PC-3 (cell line): ENCODE data around the gene SCAI. TPM values are rescaled to one million over a fixed set of nuclear protein-coding genes. Genes with fewer than 3 reads are reported as not detected.

Experiments used
- ATAC-seq: fragments of 200-7000 bp; cut with Tn5 transposase; 2 replicates; pipeline ENCODE4 v1.9.1; 2020; ENCODE audit warnings: mild to moderate bottlenecking, moderate library complexity
- BruUV-seq: library from RNA; stranded (reverse); fragments of 400-500 nt; replicated peaks from 2 replicates; lab custom pipeline; 2021; lab: Mats Ljungman, UMichigan
- CTCF ChIA-PET: fragments of 300-600 bp; sonication (Branson Sonifier 250); formaldehyde crosslinking; loops from one replicate; lab custom pipeline; 2022; ENCODE audit warnings: antibody characterized with exemption; lab: Charles Lee
- POLR2A ChIA-PET: fragments of 300-600 bp; sonication (Branson Sonifier 250); formaldehyde crosslinking; loops from one replicate; lab custom pipeline; 2022; ENCODE audit warnings: antibody characterized with exemption; ENCODE audit not compliant: unreplicated experiment; lab: Charles Lee
- DNase-seq: peaks from one replicate; pipeline ENCODE4 v3.0.0-alpha.2; 2015
- H2AFZ ChIP-seq: fragments of 300-600 bp; sonication (generic); 2 replicates; pipeline ENCODE4 v1.6.0; 2016; ENCODE audit warnings: antibody characterized with exemption, low read length
- H3F3A ChIP-seq: fragments of 300-600 bp; sonication (generic); one replicate; pipeline ENCODE4 v1.6.0; 2017; ENCODE audit warnings: antibody characterized with exemption, low read length, control low read depth, mild to moderate bottlenecking; ENCODE audit not compliant: unreplicated experiment
- H3K27ac ChIP-seq: fragments of 300-600 bp; sonication (generic); 2 replicates; pipeline ENCODE4 v1.5.1; 2016; ENCODE audit warnings: mild to moderate bottlenecking, low read length
- H3K27me3 ChIP-seq: fragments of 300-600 bp; sonication (generic); 2 replicates; pipeline ENCODE4 v1.6.1; 2016; ENCODE audit warnings: low read length, mixed read lengths
- H3K36me3 ChIP-seq: fragments of 300-600 bp; sonication (generic); 2 replicates; pipeline ENCODE4 v1.6.1; 2016; ENCODE audit warnings: low read depth, mixed run types, low read length, mixed read lengths
- H3K4me1 ChIP-seq: fragments of 300-600 bp; sonication (generic); 2 replicates; pipeline ENCODE4 v1.5.1; 2016; ENCODE audit warnings: low read length; ENCODE audit not compliant: insufficient read depth
- H3K4me2 ChIP-seq: fragments of 300-600 bp; sonication (generic); 2 replicates; pipeline ENCODE4 v1.6.0; 2016; ENCODE audit warnings: low read length
- H3K4me3 ChIP-seq: fragments of 300-600 bp; sonication (generic); 2 replicates; pipeline ENCODE4 v1.5.1; 2016; ENCODE audit warnings: mild to moderate bottlenecking, low read length, mixed read lengths
- H3K79me2 ChIP-seq: fragments of 300-600 bp; sonication (generic); 2 replicates; pipeline ENCODE4 v1.6.1; 2017; ENCODE audit warnings: low read length, mixed read lengths
- H3K9ac ChIP-seq: fragments of 300-600 bp; sonication (generic); 2 replicates; pipeline ENCODE4 v1.6.0; 2016; ENCODE audit warnings: mild to moderate bottlenecking, low read length
- H3K9me2 ChIP-seq: fragments of 300-600 bp; sonication (generic); replicated peaks from 2 replicates; pipeline ENCODE4 v1.6.1; 2016; ENCODE audit warnings: mixed run types, low read length, mixed read lengths
- H3K9me3 ChIP-seq: fragments of 300-600 bp; sonication (generic); 2 replicates; pipeline ENCODE4 v1.6.1; 2016; ENCODE audit warnings: low read length, mixed read lengths
- H4K20me1 ChIP-seq: fragments of 300-600 bp; sonication (generic); 2 replicates; pipeline ENCODE4 v1.6.1; 2016; ENCODE audit warnings: low read length, mixed read lengths
- CTCF ChIP-seq: fragments of 300-600 bp; sonication (generic); conservative IDR thresholded peaks from 2 replicates; pipeline ENCODE4 v1.5.1; 2017; ENCODE audit warnings: antibody characterized with exemption, low read depth, mild to moderate bottlenecking, low read length
- EZH2 ChIP-seq: fragments of 300-600 bp; sonication (generic); IDR thresholded peaks from one replicate; pipeline ENCODE4 v1.6.1; 2017; ENCODE audit warnings: antibody characterized with exemption, mild to moderate bottlenecking, low read length; ENCODE audit not compliant: unreplicated experiment
- EZH2phosphoT487 ChIP-seq: fragments of 300-600 bp; sonication (generic); IDR thresholded peaks from 2 replicates; pipeline ENCODE4 v1.6.1; 2018; ENCODE audit warnings: mild to moderate bottlenecking, antibody characterized with exemption, low read length, borderline replicate concordance
- intact Hi-C: fragments of 100-400 bp; cut with micrococcal nuclease; formaldehyde crosslinking; loops from 2 replicates; pipeline ENCODE4 v1.9.0; 2023
- total RNA-seq: library from RNA; depleted of rRNA; stranded (reverse); fragments of >200 nt; gene quantifications from 2 replicates; pipeline ENCODE4 v1.2.3, GENCODE V29; 2014

The SCAI gene
- total RNA-seq, 1 experiment from 2014 or later = 5.2 TPM

GRCh38 chr9:125147401-125147951 is 4.1 kb upstream of the SCAI start:
- intact Hi-C loops = no loop called here
- no peaks in the 10 kb centered on the region; the same call in 1 of the 2 replicates for H3K36me3 ChIP-seq
- TF ChIP-seq EZH2phosphoT487 (no peak), CTCF (no peak), EZH2 (no peak)
- no peak for ATAC-seq
- no TSS peak for BruUV-seq
- no peaks in the 10 kb centered on the region for H3K9me3 ChIP-seq
- H3K4me2 ChIP-seq = no peak overlapping the region
- H3K9me2 ChIP-seq = no peaks in the 10 kb centered on the region
- no peaks in the 10 kb centered on the region for H3F3A ChIP-seq
- no peak for DNase-seq
- H4K20me1 ChIP-seq = no peaks in the 10 kb centered on the region
- POLR2A ChIA-PET = no interaction called here
- CTCF ChIA-PET = no interaction called here
- H3K4me1 ChIP-seq = no peaks in the 10 kb centered on the region
- H3K79me2 ChIP-seq = peaks cover 3% of the 10 kb centered on the region; the same call in 1 of the 2 replicates
- H2AFZ ChIP-seq = no peak overlapping the region
- no peak overlapping the region for H3K27ac ChIP-seq
- no peak overlapping the region for H3K9ac ChIP-seq
- H3K27me3 ChIP-seq = no peaks in the 10 kb centered on the region
- H3K4me3 ChIP-seq = no peak overlapping the region

- no peaks in the 10 kb centered on the region for H3K9me2 ChIP-seq
- no peak overlapping the region for H3K4me3 ChIP-seq
- no peak for DNase-seq
- H4K20me1 ChIP-seq = no peaks in the 10 kb centered on the region
- no peaks in the 10 kb centered on the region for H3K27me3 ChIP-seq
- no peaks in the 10 kb centered on the region for H3K9me3 ChIP-seq
- H3K36me3 ChIP-seq = no peaks in the 10 kb centered on the region; the same call in 1 of the 2 replicates
- no peaks in the 10 kb centered on the region for H3K4me1 ChIP-seq
- intact Hi-C loops = no loop called here
- no peak for ATAC-seq
- no peak overlapping the region for H3K9ac ChIP-seq
- CTCF ChIA-PET = no interaction called here
- TF ChIP-seq EZH2 (no peak), CTCF (no peak), EZH2phosphoT487 (no peak)
- H3F3A ChIP-seq = no peaks in the 10 kb centered on the region
- BruUV-seq = no TSS peak
- POLR2A ChIA-PET = no interaction called here
- no peak overlapping the region for H3K4me2 ChIP-seq
- H3K27ac ChIP-seq = no peak overlapping the region
- H3K79me2 ChIP-seq = peaks cover 11% of the 10 kb centered on the region; the same call in 1 of the 2 replicates
- H2AFZ ChIP-seq = no peak overlapping the region
Observed at GRCh38 chr9:125146247-125146646, 2.9 kb upstream of the SCAI start.

GRCh38 chr9:125145425-125145824 is 2.1 kb upstream of the SCAI start:
- no peak for DNase-seq
- Histone ChIP-seq H3K79me2 (peaks cover 11% of the 10 kb centered on the region; the same call in 1 of the 2 replicates), H3K36me3 (no peaks in the 10 kb centered on the region; the same call in 1 of the 2 replicates), H2AFZ (no peak overlapping the region), H3K9ac (no peak overlapping the region), H3K9me2 (no peaks in the 10 kb centered on the region), H3K4me2 (no peak overlapping the region), H3K4me3 (no peak overlapping the region), H3K27ac (no peak overlapping the region), H3K9me3 (no peaks in the 10 kb centered on the region), H3F3A (no peaks in the 10 kb centered on the region), H3K27me3 (no peaks in the 10 kb centered on the region), H3K4me1 (no peaks in the 10 kb centered on the region), H4K20me1 (no peaks in the 10 kb centered on the region)
- TF ChIP-seq EZH2 (no peak), EZH2phosphoT487 (no peak)
- BruUV-seq = no TSS peak
- intact Hi-C loops = no loop called here
- ChIA-PET POLR2A (no interaction called here), CTCF (no interaction called here)
- ATAC-seq = no peak
